ENCODE results near the gene ACTL8.

DNA sequence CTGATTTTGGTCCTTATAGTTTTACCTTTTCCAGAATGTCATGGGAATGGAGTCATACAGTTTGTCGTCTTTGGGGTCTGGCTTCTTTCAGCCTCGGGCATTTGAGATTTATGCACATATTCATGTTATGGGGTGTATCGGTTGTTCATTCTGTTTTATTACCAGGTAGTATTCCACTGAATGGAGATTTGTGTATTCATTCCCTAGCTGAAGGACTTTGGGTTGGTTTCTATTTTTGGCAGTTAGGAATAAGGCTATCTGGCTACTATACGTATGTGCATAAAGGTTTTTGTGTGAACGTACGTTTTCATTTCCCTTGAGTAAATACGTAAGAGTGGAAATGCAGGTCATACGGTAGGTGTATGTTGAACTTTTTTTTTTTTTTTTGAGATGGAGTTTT is 65.1 kb downstream of the ACTL8 start:
- no peak for TF ChIP-seq FOXK2 (IDR thresholded peaks at IDR 0.05)
- TF ChIP-seq BHLHE40 (IDR thresholded peaks at IDR 0.05; ENCODE audit: borderline replicate concordance): no peak
- TF ChIP-seq HDGF (IDR thresholded peaks at IDR 0.05; ENCODE audit: borderline replicate concordance): no peak
- no peak for TF ChIP-seq L3MBTL2 (conservative IDR thresholded peaks at IDR 0.05)
- TF ChIP-seq NFRKB (IDR thresholded peaks at IDR 0.05): no peak
- TF ChIP-seq TARDBP (IDR thresholded peaks at IDR 0.05): no peak
- no peak for TF ChIP-seq FOXM1 (IDR thresholded peaks at IDR 0.05; ENCODE audit: borderline replicate concordance)
- TF ChIP-seq LEF1 (IDR thresholded peaks at IDR 0.05; ENCODE audit: borderline replicate concordance): no peak
- no peak for TF ChIP-seq ZNF384 (IDR thresholded peaks at IDR 0.05)
- no peak for TF ChIP-seq FOXA1 (IDR thresholded peaks at IDR 0.05)
- no peak for TF ChIP-seq SP1 (IDR thresholded peaks at IDR 0.05)
- TF ChIP-seq, protein P1, sequence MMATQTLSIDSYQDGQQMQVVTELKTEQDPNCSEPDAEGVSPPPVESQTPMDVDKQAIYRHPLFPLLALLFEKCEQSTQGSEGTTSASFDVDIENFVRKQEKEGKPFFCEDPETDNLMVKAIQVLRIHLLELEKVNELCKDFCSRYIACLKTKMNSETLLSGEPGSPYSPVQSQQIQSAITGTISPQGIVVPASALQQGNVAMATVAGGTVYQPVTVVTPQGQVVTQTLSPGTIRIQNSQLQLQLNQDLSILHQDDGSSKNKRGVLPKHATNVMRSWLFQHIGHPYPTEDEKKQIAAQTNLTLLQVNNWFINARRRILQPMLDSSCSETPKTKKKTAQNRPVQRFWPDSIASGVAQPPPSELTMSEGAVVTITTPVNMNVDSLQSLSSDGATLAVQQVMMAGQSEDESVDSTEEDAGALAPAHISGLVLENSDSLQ (IDR thresholded peaks at IDR 0.05): no peak
- no peak for TF ChIP-seq ARNT (IDR thresholded peaks at IDR 0.05)

Measured in HEK293T (cell line).